Muscle of arm (tissue), 12 donors: Measurements from ENCODE around the gene MADCAM1. TPM values are rescaled to one million over a fixed set of nuclear protein-coding genes. Genes with fewer than 3 reads are reported as not detected.

Experiments
- DNase-seq: peaks from one replicate; pipeline ENCODE4 v3.0.0-alpha.2; 2013
- polyA plus RNA-seq, 12 donors: library from polyadenylated mRNA; unstranded; fragments of 120-200 nt; gene quantifications; one replicate each; pipeline ENCODE4 v1.2.1, GENCODE V29; 2013; ENCODE audit not compliant: insufficient read length in 12 of 12

MADCAM1 gene
- polyA plus RNA-seq, 12 donors = 3.8 to 24.5 (median 7.3) TPM; not detected in 1

DNA sequence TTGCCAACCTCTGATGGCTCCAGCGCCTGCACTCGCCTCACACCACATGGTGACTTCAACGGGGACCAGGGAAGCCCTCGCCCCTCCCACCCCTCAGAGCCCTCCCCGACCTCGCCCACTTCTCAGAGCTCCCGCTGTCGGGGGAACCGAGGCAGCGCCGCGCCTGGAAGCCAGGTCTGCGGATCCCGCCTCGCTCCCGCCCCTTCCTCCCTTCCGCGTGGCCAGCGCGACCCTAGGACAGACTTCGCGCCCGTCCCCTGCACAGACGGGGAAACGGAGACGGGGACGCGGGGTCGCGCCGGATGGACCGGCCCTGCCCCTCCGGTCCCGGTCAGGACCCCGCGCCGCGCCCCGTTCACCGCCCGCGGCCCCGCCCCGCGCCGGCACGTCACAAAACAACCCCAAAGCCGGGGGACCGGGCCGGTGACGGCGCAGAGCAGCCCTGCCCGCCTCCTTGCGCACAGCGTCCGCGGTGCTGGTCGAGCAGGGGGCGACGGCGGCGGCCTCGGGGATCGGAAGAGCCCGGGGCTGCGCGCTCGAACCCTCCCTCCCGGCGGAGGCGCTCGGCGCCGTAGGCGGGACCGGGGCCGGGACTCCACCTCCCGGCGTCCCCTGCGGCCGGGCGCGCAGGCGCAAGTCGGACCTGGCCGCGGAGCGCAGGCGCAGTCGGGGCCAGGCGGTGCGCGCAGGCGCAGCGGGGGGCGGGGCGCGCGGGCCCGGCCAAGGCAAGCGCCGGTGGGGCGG lies 34.9 kb downstream of the MADCAM1 start:
- DNase-seq = peak; percentile 83

DNA sequence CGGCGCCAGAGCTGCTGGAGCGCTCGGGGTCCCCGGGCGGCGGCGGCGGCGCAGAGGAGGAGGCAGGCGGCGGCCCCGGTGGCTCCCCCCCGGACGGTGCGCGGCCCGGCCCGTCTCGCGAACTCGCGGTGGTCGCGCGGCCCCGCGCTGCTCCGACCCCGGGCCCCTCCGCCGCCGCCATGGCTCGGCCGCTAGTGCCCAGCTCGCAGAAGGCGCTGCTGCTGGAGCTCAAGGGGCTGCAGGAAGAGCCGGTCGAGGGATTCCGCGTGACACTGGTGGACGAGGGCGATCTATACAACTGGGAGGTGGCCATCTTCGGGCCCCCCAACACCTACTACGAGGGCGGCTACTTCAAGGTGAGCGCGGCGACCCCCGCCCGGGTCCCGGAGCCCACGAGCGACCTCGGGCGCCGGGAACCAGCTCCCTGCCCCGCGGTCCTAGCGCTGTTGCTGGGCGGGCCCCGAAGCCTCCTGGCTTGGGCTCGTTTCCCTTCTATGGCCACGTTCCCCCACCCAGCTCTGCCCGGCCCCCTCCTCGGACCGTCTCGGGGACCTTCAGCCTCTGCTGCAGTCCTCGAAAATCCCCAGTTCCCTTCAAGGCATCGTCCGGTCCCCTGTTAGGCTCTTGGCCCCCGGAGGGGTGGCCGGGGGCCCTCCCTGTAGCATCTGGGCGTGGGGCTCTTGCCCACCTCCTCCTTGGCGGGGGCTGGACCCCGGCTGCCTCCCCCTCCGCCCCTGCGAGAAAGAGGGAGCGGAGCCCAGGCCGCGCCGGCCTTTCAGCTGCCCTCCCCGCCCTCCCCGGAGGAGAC lies 35.7 kb downstream of the MADCAM1 start, which contains the start of gene CDC34:
Gene CDC34, plus strand, starts transcription at position 8 of the 808 bp plus-strand sequence. Its CDS starts 172 bp downstream, at position 180.
- no peak for DNase-seq

DNA sequence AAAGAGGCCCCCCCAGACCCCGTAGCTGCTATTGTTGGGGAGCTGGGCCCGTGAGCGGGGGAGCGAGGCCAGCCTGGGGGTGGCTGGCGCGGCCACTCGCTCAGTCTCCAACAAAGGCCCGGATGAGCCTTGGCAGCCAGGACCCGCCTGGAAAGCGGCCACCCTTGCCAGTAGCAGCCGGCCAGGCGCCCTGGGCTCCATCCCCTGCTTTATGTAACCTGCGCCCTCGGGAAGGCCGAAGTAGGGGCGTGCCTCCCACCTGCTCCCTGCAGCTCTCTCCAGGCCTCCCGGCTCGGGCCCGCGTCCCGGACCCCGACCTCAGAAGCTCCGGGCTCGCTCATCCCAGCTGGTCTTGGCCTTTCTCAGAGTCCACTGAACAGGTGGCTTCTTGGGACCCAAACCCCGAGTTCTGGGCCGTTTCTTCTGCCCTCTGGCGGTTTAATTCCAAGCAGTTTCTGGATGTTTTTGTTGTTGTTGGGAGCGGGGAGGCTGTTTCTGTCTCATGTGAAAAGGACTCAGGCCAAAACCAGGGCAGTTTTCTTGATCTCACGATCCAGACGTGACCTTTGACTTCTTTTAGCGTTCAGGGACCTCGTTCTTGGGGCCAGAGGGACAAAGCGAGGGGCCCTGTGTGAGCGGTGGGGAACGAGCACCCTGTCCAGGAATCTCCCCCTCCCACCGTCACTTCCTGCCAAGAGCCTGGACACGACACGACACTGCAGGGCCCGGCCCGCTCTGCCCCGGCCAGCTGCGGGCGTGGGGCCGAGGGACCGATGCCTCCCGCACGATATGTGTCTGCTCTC lies 36.5 kb downstream of the MADCAM1 start:
- peak; percentile 71 for DNase-seq

DNA sequence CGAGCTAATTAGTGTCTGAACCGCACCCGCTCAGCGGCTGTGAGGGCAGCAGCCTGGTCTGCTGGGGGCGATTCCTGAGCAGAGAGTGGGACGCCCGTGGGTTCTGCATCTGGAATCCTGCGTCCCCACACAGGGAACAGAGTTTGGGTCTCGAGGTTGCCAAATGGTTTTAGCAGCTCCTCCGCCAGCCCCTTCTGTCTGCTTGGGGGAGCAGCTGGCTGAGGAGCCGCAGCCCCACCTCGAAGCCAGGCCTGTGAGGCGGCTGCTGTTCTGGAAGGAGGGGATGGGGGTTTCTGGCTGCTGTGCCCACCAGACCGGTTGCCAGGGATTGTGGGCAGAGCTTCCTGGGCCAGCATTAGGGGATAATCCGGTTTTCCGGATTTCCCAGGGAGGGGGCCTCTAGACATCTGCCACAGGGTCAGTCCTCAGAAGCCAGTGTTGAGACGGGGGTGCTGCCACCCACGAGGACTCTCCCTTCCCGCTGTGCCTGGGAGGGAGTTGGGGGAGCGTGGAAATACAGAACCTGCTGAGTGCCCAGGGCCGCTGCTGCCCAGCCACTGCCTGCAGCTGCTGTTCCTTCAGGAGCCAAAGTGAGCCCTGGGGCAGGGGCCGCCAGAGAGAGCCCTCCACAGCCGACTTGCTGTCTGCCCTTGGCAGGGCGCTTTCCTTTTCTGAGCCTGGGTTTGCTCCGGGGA lies 37.2 kb downstream of the MADCAM1 start:
- no peak for DNase-seq

DNA sequence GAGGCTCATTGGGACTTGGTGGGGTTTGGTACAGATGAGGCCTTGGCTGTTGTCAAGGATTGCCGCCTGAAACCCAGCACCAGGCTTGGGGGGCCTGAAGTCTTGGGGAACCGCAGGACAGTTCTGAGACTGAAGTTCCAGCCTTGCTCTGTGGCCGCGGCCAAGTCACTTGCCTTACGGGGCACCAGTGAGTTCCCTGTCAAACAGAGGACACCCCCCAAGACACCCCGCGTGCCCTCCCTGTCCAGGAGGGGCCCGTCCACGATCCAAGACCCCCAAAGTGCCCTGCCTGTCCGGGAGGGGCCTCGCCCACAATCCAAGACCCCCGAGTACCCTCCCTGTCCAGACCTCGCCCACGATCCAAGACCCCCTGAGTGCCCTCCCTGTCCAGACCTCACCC lies 37.8 kb downstream of the MADCAM1 start:
- DNase-seq = no peak

DNA sequence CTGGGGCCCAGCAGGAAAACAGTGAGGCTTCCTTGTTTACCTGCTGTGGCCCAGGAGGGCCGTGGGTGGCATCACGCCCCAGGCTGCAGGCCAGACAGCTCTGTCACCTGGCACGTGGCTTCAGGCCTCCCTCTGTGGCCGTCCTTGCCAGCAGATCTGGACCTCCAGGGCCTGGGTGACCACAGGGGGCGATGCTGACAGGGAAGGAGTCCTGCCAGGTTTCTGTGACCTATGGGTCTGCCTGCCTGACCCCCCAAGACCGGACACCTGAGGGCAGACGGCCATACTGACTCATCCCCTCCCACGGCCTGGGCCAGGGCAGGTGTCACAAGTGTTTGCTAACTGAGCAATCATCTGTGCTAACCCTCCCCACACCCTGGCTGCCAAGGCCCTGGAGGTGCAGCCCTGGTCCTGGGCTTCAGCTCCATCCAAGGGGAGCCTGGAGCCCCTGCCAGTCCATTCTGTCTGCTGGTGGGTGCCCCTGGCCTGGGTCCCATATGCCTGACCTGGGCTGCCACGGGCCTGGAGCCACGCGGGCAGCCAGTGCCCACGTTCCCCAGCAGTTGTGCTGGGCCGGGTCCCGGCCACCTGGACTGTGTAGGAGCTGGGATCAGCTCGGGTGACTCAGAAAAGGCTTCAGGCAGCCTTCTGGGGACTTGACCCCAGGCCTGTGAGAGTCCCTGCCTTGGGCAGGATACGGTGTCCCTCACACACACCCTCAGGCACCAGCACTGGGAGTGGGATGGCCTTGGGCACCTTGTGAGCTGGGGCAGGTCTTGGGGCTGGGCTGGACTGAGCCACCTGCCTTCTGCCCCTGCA lies 38.9 kb downstream of the MADCAM1 start:
- no peak for DNase-seq

DNA sequence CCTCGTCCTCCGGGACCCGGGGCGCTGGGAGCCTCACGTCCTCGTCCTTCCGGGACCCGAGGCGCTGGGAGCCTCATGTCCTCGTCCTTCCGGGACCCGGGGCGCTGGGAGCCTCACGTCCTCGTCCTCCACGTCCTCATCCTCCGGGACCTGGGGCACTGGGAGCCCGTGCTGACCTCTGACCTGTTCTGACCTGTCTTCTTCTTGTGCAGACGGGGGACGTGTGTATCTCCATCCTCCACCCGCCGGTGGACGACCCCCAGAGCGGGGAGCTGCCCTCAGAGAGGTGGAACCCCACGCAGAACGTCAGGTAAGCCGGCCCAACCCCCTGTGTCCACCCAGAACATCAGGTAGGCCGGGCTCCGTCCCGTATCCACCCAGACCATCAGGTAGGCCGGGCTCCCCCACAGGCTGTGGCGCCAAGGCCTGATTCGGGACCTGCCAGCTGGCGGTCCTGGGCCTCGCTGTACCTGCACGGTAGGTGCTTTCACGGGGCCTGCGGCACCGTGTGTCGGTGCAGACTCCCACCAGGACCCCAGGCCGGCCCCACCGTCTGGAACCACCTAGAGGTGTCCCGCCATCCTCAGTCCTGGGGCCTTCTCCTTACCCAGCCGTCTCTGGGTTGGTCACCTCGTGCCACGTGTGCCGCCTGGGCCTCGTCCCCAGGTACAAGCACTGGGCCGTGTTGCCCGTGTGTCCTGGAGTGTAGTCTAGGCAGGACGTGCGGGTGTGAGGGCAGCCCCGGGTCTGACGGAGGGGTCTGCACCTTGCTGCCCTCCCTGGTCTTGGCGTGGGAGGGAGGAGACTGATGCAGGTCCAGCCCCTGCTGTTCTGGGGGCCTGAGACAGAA lies 40.0 kb downstream of the MADCAM1 start:
- no peak for DNase-seq

DNA sequence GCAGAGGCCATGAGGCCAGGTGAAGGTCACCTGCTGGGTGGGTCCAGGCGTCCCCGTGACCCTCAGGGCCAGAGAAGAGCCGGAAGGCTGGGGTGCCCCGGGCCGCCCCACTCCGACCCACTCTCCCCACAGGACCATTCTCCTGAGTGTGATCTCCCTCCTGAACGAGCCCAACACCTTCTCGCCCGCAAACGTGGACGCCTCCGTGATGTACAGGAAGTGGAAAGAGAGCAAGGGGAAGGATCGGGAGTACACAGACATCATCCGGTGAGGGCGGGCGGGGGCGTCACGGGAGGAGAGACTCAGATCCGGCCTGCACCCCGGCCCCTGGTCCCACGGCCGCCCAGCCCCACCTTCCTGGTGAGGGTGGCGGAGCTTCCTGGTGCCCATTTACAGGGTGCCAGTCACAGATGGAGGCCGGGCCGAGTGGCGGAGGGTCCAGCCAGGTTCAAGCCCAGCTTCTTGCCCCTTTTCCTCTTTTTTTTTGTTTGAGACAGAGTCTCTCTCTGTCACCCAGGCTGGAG lies 40.7 kb downstream of the MADCAM1 start:
- no peak for DNase-seq

DNA sequence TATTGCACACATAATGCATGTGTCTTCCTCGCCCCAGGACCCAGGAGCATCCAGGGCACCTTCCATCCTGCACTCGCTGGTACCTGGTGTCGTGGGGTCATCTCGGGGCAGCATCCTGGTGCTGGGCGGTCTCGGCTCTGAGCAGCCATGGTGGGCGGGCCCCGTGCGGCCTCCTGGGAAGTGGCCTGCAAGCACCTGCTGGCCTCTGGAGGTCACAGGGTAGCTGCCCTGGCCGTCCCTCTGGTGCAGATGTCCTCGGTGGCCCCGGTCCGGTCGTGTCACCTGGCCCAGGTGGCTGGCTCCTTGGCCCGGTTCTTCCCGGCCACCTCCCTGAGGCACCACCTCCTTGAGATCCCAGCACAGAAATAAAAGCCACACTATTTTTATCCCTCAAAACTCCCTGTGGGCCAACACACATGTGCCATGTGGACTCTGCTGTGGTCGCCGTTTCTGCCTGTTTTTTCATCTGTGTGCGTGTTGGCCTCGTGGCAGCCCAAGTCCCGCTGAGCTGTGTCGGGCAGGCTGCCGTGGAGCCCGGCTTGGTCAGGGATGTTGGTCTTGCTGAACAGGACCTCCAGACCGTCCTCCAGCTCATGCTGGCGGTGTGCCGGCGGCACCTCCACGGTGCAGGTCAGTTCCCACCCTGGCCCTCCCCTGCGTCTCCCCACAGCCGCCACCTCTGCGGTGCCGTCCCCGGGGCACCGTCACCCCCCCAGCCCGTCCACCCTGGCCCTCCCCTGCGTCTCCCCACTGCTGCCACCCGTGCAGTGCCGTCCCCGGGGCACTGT lies 42.5 kb downstream of the MADCAM1 start:
- DNase-seq = no peak

DNA sequence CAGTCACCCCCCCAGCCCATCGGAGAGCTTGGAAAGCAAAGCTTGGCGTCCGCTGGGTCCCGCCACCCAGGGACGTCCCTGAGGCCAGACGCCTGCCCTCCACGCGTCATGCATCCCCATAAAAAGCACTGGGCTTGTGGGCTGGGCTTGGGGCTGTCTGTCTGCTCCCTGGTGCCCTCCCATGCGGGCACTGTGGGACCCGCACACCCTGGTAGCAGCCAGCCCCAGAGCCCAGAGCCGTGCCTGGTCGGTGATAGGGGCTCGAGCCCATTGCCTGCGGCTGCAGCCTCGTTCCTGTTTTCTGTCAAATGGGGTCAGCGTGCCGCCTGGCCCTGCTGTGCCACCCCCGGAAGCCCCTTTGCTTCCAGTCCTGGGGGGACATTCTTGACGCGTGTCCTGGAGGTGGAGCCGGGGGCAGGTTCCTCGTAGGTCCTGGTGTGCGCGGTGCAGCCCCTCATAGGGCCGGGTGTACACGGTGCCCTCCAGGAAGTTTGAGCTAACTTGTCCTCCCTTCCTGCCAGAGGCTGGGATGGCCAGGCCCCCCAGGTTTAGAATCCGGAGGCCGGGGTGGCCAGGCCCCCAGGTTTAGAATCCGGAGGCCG lies 43.2 kb downstream of the MADCAM1 start:
- DNase-seq = no peak

DNA sequence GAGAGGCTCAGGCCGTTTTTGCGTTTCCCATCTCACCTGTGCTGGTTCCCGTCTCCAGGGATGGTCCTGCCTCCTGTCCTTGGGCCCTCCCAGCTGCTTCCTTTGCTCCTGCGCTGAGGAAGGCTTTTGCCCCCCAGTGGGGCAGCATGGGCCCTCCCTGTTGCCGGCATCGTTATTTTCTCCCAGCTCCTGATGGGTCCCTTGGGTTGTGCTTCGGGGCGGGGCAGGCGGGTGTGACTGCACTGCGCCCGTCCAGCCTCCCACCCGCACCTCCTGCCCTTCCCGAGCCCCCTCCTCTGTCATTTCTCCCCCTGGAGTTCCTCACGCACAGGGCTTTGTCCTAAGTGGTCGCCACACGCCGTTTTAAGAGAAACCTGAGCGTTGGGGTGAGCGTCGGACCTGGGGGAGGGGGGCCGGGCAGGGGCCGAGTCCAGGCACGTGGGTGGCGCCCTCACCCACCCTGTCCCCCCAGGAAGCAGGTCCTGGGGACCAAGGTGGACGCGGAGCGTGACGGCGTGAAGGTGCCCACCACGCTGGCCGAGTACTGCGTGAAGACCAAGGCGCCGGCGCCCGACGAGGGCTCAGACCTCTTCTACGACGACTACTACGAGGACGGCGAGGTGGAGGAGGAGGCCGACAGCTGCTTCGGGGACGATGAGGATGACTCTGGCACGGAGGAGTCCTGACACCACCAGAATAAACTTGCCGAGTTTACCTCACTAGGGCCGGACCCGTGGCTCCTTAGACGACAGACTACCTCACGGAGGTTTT lies 44.8 kb downstream of the MADCAM1 start:
- DNase-seq = no peak

DNA sequence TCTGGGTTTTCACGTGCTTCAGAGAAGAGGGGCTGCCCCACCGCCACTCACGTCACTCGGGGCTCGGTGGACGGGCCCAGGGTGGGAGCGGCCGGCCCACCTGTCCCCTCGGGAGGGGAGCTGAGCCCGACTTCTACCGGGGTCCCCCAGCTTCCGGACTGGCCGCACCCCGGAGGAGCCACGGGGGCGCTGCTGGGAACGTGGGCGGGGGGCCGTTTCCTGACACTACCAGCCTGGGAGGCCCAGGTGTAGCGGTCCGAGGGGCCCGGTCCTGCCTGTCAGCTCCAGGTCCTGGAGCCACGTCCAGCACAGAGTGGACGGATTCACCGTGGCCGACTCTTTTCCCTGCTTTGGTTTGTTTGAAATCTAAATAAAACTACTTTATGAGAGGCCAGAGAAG lies 45.4 kb downstream of the MADCAM1 start:
- no peak for DNase-seq

DNA sequence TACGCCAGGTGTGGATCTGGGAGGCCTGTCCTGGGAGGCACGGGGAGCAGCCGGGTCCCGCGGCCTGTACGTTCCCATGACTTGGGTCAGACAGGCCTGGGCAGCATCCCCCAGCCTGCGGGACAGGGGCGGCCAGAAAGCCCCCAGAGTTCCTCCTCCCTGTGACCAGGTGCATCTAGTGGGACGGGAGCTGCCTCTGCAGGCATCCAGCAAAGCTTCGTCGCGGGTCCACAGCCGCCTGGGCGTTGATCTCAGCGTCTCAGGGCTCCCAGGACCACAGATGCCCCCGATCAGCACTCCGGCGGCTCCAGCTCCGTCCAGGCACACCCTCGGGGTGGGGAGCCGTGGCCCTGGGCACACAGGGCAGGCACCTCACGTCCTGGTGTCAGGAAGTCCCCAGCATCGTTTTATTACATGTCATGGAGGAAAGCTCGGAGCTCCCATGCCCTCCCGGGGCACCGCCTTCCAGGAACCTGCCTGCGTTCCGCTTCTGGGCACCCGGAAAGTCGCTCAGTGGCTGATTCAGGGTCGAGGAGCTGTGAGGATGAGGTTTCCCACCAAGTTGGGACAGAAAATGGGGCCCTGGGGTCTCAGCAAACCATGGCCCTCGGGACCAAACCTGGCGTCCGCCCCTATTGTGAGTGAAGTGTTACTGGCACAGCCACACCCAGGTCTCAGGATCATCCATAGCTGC lies 46.0 kb downstream of the MADCAM1 start:
- no peak for DNase-seq

DNA sequence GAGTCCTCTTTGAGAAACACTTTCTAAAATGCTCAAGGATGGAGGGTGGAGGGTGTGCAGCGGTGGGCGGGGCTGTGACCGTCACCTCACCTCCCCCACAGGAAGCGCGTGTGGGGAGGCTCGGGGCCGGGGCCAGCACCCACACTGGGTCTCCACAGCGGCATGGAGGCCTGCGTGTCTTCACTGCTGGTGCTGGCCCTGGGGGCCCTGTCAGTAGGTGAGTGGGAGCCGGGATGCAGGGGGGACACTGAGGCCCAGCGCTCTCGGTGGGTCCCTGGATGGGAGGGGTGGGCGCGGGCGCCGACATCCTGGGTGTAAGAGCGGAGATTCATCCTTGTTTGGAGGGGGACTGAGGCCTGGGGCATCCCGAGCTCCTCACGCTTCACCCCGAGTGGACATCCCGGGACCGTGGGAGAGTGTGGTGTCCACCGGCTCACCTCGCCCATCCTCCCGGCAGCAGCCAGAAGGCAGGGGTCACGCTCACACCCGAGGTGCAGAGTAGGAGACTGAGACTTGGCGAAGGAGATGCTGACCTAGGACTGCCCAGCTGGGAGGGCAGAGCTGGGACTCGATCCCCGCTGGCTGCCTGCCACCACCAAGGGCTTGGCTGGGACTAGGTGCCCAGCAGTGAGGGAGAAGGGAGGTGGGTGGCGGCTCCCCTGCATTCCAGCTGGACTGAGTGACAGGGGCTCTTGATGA lies 47.8 kb downstream of the MADCAM1 start, which contains the start of gene GZMM:
Gene GZMM, plus strand, starts transcription at position 144 of the 699 bp plus-strand sequence. Its CDS starts 19 bp downstream, at position 163.
- no peak for DNase-seq

DNA sequence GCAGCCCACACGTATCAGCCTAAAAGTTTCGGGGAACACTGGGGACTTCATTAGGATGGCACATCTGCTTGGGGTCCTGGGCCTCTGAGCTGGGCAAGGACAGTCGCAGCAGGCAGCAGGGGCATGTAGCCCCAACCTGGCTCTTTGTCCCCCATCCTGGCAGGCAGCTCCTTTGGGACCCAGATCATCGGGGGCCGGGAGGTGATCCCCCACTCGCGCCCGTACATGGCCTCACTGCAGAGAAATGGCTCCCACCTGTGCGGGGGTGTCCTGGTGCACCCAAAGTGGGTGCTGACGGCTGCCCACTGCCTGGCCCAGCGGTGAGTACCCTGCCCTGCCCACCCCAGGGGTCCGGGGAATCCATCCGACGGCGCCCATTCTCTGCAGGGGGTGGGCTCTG lies 50.8 kb downstream of the MADCAM1 start:
- no peak for DNase-seq
